ENCODE results near the gene RPS17.

- TF ChIP-seq, protein P1, sequence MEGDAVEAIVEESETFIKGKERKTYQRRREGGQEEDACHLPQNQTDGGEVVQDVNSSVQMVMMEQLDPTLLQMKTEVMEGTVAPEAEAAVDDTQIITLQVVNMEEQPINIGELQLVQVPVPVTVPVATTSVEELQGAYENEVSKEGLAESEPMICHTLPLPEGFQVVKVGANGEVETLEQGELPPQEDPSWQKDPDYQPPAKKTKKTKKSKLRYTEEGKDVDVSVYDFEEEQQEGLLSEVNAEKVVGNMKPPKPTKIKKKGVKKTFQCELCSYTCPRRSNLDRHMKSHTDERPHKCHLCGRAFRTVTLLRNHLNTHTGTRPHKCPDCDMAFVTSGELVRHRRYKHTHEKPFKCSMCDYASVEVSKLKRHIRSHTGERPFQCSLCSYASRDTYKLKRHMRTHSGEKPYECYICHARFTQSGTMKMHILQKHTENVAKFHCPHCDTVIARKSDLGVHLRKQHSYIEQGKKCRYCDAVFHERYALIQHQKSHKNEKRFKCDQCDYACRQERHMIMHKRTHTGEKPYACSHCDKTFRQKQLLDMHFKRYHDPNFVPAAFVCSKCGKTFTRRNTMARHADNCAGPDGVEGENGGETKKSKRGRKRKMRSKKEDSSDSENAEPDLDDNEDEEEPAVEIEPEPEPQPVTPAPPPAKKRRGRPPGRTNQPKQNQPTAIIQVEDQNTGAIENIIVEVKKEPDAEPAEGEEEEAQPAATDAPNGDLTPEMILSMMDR (IDR thresholded peaks at IDR 0.05): no peak
- no peak for TF ChIP-seq POLR2A (IDR thresholded peaks at IDR 0.05)
Observed at GRCh38 chr15:82545478-82545877, 5.2 kb upstream of the RPS17 start.

Measured in adrenal gland (tissue), 5 donors.